Left lung (tissue), 10 donors: ENCODE results near the gene FGF14. TPM values are rescaled to one million over a fixed set of nuclear protein-coding genes. Genes with fewer than 3 reads are reported as not detected.

Experiments
- ATAC-seq: fragments of 200-7000 bp; cut with Tn5 transposase; one replicate; pipeline ENCODE4 v1.9.1; 2020; ENCODE audit warnings: moderate library complexity
- DNase-seq, 4 donors: peaks; one replicate each; pipeline ENCODE4 v3.0.0-alpha.2; 2013 to 2020
- H3K27ac ChIP-seq, 2 donors: fragments of 200-600 bp; sonication (generic) in 1 of 2; one replicate each; pipeline versions ENCODE4 v1.5.0 to v1.8.0; 2020 to 2021
- H3K27me3 ChIP-seq, 2 donors: fragments of 200-600 bp; sonication (generic) in 1 of 2; one replicate each; pipeline versions ENCODE4 v1.5.0 to v1.8.0; 2020 to 2021
- H3K36me3 ChIP-seq, 2 donors: fragments of 200-600 bp; sonication (generic) in 1 of 2; one replicate each; pipeline versions ENCODE4 v1.5.0 to v1.8.0; 2020 to 2021
- H3K4me1 ChIP-seq, 2 donors: fragments of 200-600 bp; one replicate each; pipeline ENCODE4 v1.8.0; 2021
- H3K4me3 ChIP-seq, 2 donors: fragments of 200-600 bp; sonication (generic) in 1 of 2; one replicate each; pipeline versions ENCODE4 v1.5.0 to v1.8.0; 2020 to 2021; ENCODE audit warnings: mild to moderate bottlenecking in 1 of 2
- H3K9me3 ChIP-seq, 2 donors: fragments of 200-600 bp; sonication (generic) in 1 of 2; one replicate each; pipeline versions ENCODE4 v1.5.0 to v1.8.0; 2020 to 2021
- intact Hi-C, 2 donors: fragments of 100-400 bp; cut with DNase I; formaldehyde crosslinking; loops; one replicate each; pipeline versions ENCODE4 v1.11.2 to v1.14.2; 2022
- polyA plus RNA-seq, 6 donors: library from polyadenylated mRNA; unstranded; fragments of 120-200 nt; gene quantifications; one replicate each; pipeline ENCODE4 v1.2.1, GENCODE V29; 2013; ENCODE audit not compliant: insufficient read length in 6 of 6
- total RNA-seq, 2 donors: library from RNA; stranded (reverse); fragmentation: NEBNext Ultra II Directional; extraction: Animal tissue kit (Norgen Biotek cat#: 25700); gene quantifications; one replicate each; pipeline ENCODE4 v1.2.1, GENCODE V29; 2021
- TF ChIP-seq, protein P1 (sequence below), 2 donors: fragments of 200-600 bp; sonication (generic) in 1 of 2; IDR thresholded peaks; one replicate each; pipeline versions ENCODE4 v1.5.0 to v1.8.0; 2021; ENCODE audit warnings: antibody characterized with exemption in 2 of 2
- donor health status: DM: no; HTN: yes; CAD: no.
- donor health status: DM: no; HTN: no; CAD: no.

The FGF14 gene
- total and polyA plus RNA-seq, 8 donors = 0.45 to 3.4 (median 0.78) TPM

DNA sequence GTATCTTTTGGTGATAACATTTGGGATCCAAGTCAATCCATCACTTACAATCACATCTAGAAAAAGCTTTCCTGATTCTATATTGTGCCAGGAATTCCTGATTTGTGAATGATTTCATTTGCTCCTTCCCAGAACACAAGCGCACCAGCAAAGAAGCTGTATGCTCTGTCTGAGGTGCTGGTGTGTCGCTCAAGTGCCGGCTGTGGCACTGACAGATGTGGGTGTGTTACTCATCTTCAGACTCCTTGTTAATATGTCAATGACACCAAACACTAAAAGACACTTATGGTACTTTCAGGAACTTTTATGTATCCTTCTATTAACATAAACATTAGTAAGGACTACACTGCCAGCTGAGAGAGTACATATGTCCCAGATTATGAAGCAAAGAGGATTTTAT lies 520.3 kb downstream of the FGF14 start:
- intact Hi-C loops = no loop called here
- Histone ChIP-seq H3K4me3 (no peak overlapping the region), H3K27me3 (no peaks in the 10 kb centered on the region), H3K4me1 (no peaks in the 10 kb centered on the region), H3K27ac (no peak overlapping the region), H3K36me3 (no peaks in the 10 kb centered on the region), H3K9me3 (no peaks in the 10 kb centered on the region)
- DNase-seq (no peak), ATAC-seq (no peak)
- TF ChIP-seq, protein P1, sequence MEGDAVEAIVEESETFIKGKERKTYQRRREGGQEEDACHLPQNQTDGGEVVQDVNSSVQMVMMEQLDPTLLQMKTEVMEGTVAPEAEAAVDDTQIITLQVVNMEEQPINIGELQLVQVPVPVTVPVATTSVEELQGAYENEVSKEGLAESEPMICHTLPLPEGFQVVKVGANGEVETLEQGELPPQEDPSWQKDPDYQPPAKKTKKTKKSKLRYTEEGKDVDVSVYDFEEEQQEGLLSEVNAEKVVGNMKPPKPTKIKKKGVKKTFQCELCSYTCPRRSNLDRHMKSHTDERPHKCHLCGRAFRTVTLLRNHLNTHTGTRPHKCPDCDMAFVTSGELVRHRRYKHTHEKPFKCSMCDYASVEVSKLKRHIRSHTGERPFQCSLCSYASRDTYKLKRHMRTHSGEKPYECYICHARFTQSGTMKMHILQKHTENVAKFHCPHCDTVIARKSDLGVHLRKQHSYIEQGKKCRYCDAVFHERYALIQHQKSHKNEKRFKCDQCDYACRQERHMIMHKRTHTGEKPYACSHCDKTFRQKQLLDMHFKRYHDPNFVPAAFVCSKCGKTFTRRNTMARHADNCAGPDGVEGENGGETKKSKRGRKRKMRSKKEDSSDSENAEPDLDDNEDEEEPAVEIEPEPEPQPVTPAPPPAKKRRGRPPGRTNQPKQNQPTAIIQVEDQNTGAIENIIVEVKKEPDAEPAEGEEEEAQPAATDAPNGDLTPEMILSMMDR (IDR thresholded peaks at IDR 0.05) = no peak

DNA sequence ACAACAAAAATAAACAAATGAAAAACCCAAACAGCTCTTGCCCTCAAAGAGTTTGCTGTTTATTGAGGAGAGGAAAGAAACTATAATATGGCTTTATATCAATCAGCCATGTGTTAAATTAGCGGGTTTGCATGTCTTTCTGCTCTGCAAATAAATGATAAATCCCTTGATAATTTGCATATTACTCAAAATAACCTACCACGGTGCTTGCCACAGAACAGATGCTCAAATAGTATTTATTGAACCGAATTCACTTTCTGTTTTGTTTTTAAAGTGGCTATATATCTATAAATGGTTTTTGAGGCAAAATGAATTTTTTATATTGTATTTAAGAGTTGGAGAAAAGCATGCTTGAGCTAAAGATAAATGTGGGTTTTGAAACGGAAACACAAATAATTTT lies 521.3 kb downstream of the FGF14 start:
- Histone ChIP-seq H3K4me3 (no peak overlapping the region), H3K4me1 (no peaks in the 10 kb centered on the region), H3K27me3 (no peaks in the 10 kb centered on the region), H3K36me3 (no peaks in the 10 kb centered on the region), H3K27ac (no peak overlapping the region), H3K9me3 (no peaks in the 10 kb centered on the region)
- ATAC-seq = no peak
- intact Hi-C loops = no loop called here
- DNase-seq = no peak
- TF ChIP-seq, protein P1 (IDR thresholded peaks at IDR 0.05) = no peak

DNA sequence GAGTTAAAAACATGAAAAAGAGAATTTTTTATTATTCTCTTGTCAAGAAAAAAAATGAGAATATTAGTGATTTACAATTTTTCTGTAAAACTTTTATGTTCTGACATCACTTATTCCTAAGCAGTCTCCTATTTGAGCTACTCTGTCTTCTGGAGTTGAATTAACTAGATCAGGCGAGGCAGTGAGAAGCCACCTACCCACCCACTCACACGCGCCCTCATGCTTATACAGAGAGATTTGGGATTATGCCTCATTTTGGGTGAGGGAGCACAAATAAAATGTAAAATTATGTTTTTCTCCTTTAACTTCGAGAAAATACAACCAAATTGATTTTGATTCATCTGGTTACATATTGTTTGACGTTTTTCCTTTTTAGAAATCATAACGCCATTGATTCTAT lies 524.9 kb downstream of the FGF14 start:
- TF ChIP-seq, protein P1 (IDR thresholded peaks at IDR 0.05) = no peak
- Histone ChIP-seq H3K9me3 (no peaks in the 10 kb centered on the region), H3K36me3 (no peaks in the 10 kb centered on the region), H3K27me3 (no peaks in the 10 kb centered on the region), H3K27ac (no peak overlapping the region), H3K4me1 (no peaks in the 10 kb centered on the region), H3K4me3 (no peak overlapping the region)
- DNase-seq (no peak), ATAC-seq (no peak)
- intact Hi-C loops = no loop called here

DNA sequence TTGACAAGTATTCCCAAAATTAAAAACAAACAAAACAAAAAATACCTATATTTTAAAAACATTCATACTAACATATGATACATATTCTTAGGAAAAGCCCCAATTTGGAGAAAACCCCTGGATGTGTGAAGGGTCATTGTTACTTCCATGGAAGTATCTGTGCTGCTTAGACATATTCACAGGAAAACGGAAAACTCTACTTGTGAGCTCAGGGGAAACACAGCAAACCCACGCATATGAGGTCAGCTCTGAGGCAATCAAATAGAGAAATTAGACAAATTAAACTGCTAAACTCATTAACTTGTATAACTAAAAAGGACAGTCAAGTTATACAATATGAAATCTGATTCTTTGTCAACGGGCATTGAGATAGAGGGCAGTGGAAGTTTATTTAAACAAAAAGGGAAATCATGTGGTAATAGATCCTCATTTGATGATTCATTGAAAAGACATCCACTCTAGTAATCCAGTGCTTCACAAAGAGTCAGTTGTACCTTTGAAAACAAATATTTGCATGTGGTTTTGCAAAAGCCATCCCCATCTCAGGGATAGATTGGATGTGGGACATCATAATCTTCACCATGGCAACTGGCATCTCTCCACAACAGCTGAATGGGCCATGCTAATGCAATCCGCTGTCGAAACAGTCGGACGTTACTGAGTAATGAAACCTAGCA lies 526.0 kb downstream of the FGF14 start:
- H3K36me3 ChIP-seq = no peaks in the 10 kb centered on the region
- no peaks in the 10 kb centered on the region for H3K27me3 ChIP-seq
- no peaks in the 10 kb centered on the region for H3K9me3 ChIP-seq
- no peak overlapping the region for H3K4me3 ChIP-seq
- ATAC-seq (peak; percentile 18), DNase-seq (peak in 1 of 4 donors; percentile 1)
- intact Hi-C loops = no loop called here
- TF ChIP-seq, protein P1 (IDR thresholded peaks at IDR 0.05) = no peak
- no peaks in the 10 kb centered on the region for H3K4me1 ChIP-seq
- no peak overlapping the region for H3K27ac ChIP-seq

DNA sequence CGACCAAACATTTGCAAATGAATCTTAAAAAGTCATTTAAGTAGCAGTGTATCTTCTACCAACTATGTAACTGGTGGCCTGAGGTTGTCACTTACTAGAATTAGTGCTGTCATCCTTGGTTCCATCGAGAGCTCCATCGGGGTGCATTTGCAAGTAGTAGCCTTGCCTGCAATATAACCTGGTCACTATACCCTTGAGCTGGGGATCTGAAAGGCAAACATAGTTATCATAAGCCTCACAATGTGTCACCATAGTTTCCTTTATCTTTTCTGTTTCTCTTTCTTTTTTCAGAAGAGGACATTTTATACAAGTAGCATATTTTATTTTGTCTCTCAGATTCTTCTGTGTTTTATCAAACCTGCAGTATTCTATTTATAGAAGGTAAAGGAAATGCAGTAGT lies 526.8 kb downstream of the FGF14 start:
- no peak for ATAC-seq
- no peaks in the 10 kb centered on the region for H3K27me3 ChIP-seq
- intact Hi-C loops = no loop called here

More for the DNA sequence above, 526.8 kb downstream of the FGF14 start:
- Histone ChIP-seq H3K27ac (no peak overlapping the region), H3K4me1 (no peaks in the 10 kb centered on the region), H3K4me3 (no peak overlapping the region), H3K9me3 (no peaks in the 10 kb centered on the region), H3K36me3 (no peaks in the 10 kb centered on the region)
- TF ChIP-seq, protein P1 (IDR thresholded peaks at IDR 0.05) = no peak
- no peak for DNase-seq
